Kidney glomerular epithelial cell (primary cell): ENCODE results near the gene GPR62.
A peak's percentile ranks its signal among the peaks of the same experiment; 100 is the strongest.

Source experiments
- DNase-seq: peaks from one replicate; lab custom pipeline; 2025; lab: John Stamatoyannopoulos, UW

GPR62 gene

GRCh38 chr3:51955893-51956770, 951 bp downstream of the GPR62 start:
- peak; percentile 11 for DNase-seq

DNA sequence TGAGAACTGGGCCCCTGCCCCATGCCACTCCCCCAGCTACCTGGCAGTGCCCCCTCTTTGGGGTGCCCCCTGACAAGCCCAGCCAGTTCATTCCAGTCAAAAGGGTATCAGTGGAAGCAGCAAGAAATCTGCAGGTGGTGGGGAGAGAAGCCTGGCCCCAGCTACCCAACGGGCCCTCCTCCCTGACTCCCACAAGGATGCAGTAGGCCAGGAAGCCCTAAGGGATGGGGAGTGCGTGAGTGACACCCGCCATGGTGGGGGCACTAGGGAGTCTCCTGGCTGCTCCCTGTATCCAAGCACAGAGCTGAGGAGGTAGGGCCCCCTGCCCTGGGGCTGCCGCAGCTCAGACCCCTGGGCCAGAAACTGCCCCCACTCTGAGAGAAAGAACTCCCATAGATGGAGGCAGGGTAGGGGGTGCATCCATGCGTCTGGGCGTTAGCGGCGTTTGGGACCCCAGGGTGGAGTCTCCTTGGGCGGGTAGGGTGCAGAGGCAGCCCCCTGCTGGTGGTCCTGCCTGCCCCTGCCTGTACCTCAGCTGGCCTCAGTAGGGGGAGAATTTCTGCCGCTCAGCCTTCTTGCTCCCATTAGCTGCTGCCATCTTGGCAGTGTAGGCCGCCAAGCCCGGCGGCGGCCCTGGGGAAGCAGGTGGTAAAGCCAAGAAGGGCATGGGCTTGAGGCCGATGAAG, 2.5 kb downstream of the GPR62 start:
- DNase-seq, result no peak

GRCh38 chr3:51958603-51959521, 3.7 kb downstream of the GPR62 start:
- DNase-seq, result no peak

DNA sequence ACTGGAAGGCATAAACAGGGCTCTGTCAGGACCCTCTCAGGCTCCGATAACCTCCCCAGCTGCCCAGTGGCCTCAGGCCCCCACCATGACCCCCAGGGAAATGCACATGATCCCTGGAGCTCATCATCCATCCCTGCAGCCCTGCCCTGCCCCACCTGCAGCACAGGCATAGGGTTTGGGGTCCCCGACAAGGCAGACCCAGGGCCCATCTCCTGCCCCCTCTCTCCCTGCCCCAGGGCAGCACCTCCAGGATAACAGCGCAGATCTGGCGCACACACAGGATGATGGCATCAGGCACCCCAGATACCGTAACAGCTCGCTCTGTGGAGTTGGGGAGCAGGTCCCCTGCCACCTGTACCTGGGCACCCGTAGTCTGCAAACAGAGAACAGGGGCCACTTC, 4.5 kb downstream of the GPR62 start:
- no peak for DNase-seq

DNA sequence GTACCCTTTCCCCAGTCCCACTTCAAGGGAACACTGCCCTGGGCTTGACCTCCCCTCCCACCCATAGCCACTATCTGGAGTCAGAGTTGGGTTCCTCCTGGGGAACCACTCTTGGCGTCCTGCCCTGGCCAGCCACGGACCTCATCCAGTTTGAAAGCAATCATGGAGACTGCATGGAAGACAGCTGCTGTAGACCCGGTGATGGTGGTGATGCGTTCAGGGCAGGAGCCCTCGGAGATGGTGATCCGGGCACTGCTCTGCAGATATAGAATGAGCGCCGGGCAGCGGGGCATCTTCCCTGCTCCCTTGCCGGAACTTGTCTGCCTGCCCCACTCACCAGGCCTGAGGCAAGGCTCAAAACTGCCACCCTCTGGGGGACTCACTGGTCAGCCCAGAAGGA, 5.2 kb downstream of the GPR62 start:
- no peak for DNase-seq

GRCh38 chr3:51961011-51961410, 5.8 kb downstream of the GPR62 start:
- no peak for DNase-seq

GRCh38 chr3:51961602-51962569, 6.7 kb downstream of the GPR62 start:
- no peak for DNase-seq

DNA sequence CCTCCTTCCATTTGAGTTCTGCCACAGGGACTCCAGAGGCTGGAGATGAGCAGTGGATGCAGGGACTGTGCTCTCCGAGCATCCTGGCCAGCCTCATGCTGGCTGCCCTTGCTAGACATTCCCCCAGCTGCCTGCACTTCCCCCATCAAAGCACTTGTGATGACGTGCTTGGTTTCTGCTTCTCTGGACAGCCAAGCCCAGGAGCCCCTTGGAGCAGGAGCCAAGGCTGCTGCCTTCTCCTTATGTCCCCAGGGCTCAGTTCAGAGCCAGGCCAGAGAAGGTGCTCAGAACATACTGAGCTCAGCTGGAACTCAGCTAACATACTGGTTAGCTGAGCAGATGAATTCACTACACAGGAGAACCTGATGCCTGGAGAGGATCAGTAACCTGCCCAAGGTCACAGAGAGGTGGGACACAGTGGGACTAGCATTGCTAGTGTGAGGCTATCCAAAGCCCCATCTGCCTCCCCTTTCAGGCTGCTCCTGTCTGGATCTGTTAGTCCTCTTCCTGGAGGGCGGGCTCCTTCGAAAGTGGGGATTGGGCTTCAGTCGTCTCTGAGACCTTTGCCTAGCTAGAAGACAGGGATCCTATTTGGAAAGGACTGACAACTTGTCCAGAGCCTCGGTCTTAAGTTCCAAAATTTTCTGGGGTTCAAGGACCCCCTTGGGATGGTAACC, 7.8 kb downstream of the GPR62 start:
- DNase-seq, result no peak

DNA sequence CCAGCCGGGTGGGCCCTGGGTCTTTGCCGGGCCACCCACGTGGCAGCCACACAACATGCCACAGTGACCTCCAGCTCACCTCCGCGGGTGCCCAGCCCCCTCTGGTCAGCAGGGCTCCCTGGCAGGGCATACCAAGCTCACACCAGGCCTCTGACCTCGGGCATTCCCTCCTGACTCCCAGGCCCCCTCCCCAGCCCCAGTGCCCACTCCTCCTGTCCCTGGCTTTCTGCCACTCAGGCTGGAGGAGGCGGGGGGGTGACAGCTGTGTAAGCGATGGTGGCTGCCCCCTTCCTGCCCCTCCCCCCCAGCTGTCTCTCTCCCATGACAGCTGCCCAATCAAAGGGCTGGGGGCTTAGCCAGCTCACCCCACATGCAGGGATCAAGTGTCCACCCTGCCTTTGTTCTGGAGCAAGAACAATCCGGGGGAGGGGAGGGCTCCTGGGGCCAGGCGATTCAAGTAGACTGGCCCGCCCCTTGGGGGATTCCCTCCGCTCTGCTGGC, 8.8 kb downstream of the GPR62 start:
- no peak for DNase-seq

- DNase-seq, result no peak
Observed at GRCh38 chr3:51964521-51964920, 9.3 kb downstream of the GPR62 start.

DNA sequence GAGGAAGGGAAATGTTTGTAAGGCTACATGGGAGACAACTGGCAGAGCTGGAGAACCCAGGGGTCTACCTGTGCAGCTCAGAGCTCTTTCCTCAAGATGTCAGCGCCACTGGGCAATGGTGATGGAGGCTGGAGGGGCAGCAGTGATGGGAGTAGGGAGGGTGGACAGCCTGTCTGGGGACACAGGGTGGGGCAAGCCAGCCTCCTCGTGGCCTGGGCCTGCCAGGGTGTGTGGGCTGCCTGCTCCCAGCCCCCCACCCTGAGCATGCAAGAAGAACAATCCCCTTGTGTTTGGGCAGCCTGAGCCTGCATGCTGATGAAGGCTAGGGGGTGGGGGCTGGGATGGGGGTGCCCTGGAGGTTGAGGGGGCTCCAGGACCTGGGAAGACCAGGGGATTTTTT, 10.8 kb downstream of the GPR62 start:
- DNase-seq, result no peak

GRCh38 chr3:51966486-51966885, 11.3 kb downstream of the GPR62 start:
- no peak for DNase-seq

- no peak for DNase-seq
Observed at GRCh38 chr3:51966922-51967383, 11.8 kb downstream of the GPR62 start.

DNA sequence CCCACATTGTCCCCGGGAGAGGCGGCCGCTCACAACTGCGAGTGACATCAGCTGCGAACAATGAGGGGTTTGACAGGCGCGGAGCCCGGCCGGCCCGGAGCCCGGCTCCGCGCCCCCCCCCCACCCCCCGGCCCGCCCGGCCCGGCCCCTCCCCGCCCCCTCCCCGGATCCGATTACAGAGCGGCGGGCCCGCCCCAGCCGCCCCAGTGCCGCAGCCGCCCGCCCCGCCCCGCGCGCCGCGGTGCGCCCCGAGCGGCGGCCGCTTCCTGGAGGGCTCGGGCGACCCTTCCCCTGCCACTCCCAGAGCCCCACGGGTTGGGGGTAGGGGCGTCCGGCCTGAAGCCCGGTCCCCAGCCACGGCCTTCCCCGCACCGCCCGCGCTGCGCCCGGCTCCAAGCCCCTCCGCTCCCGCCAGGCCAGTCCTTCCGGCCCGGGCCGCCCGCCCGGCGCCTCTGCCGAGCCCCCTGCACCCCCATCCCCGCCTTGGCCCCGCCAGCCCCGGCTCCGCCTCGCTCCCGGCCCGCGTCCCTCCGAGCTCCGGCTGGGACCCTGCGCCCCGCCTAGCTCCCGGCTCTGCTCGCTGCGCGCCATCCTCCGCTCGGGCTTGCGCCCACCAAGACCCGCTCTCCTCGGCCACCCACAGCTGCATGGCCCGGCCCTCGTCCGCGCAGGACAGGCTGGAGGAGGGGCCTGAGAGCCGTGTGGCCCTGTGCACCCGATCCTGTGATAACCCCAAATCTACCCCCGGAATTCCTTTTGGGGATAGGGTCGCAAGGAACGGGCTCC, 12.4 kb downstream of the GPR62 start, which contains the start of gene PCBP4:
PCBP4 (minus strand) TSS at position 71 of the 786 bp plus-strand sequence. CDS start 6,214 bp downstream, outside the sequence.
- DNase-seq, result peak; percentile 11

- DNase-seq, result no peak
Observed at GRCh38 chr3:51968170-51968775, 13.1 kb downstream of the GPR62 start.

- DNase-seq, result no peak
Observed at GRCh38 chr3:51968883-51969678, 13.9 kb downstream of the GPR62 start.

- no peak for DNase-seq
Observed at GRCh38 chr3:51969841-51970240, 14.7 kb downstream of the GPR62 start.
